OCI-M1 (cell line): ENCODE results near the gene ADRB2.
A peak's percentile ranks its signal among the peaks of the same experiment; 100 is the strongest.

Experiments used
- DNase-seq: peaks from one replicate; lab custom pipeline; 2025; lab: John Stamatoyannopoulos, UW

ADRB2 gene

GRCh38 chr5:148805326-148806290 lies 20.8 kb upstream of the ADRB2 start:
- DNase-seq: peak; percentile 9

GRCh38 chr5:148806520-148806931 lies 19.9 kb upstream of the ADRB2 start:
- no peak for DNase-seq

GRCh38 chr5:148807851-148808250 lies 18.6 kb upstream of the ADRB2 start:
- DNase-seq: peak; percentile 46

GRCh38 chr5:148808864-148809642 lies 17.4 kb upstream of the ADRB2 start:
- peak; percentile 41 for DNase-seq

GRCh38 chr5:148809781-148810524 lies 16.5 kb upstream of the ADRB2 start:
- no peak for DNase-seq

DNA sequence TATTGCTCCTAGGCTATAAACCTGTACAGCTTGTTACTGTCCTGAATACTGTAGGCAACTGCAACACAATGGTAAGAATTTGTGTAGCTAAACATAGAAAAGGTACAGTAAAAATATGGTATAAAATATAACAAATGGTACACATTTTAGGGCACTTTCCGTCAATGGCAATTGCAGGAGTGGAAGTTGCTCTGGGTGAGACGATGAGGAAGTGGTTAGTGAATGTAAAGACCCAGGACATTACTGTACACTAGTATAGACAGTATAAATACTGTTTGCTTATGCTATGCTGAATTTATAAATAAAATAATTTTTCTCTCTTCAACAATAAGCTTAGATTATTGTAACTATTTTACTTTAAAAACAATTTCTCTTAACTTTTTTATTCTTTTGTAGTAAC lies 15.6 kb upstream of the ADRB2 start:
- peak; percentile 7 for DNase-seq

DNA sequence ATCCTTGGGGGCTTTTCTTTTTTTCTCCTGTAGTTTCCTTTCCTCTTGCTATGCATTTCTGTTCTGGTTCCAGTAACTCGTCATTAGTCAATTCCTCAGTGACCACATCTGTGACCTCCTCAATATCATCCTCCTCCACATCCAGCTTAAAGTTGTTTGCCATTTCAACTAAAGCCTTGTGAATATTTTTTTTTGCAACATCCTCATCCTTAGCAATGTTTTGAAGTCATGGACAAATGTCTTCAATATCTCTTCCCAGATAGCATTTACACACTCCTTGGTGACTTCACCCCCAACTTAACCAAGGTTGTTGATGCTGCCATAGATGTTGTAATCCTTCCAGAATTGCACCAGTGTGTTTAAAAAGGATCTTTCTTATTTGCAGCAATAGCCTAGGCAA lies 14.7 kb upstream of the ADRB2 start:
- no peak for DNase-seq

GRCh38 chr5:148815086-148815485 lies 11.3 kb upstream of the ADRB2 start:
- DNase-seq: no peak

- no peak for DNase-seq
Measured at GRCh38 chr5:148815578-148815977, 10.8 kb upstream of the ADRB2 start.

DNA sequence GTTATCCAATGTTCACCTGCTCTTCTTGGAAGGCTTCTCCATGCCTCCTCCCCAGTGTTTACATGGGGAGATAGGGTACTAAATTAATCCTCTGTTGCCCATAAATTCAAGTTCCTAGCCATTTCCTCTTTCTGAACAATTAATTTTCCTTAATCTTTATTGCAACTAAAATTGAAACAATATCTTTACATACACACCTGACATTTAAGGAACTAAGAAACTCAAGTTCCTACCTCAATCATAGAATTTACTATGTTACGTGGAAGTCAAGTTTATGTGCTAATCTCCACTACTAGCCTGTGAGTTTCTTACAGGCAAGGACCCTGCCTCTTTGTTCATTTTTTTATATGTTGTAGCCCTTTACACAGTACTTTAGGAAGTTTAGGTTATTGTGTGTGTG lies 10.1 kb upstream of the ADRB2 start:
- DNase-seq: no peak

GRCh38 chr5:148816782-148817181 lies 9.6 kb upstream of the ADRB2 start:
- DNase-seq: no peak

DNA sequence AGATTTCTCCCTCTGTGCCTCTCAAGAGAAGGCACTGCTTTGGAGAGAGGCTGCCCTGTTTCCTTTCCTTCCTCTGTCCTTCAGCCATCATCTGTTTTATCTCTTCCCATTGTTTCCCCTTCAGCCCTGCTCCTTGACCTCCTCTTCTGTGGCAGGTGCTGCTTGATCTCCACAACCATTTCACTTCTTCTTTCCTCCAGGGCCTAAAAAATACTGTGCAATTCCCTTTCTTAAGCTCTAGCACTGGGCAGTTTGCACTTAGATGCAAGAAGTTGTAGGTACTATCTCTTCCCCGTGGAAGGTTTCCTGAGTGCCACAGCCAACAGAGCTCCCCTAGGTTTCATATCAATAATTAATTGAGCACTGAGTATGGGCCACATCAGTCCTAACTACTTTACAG lies 8.8 kb upstream of the ADRB2 start:
- no peak for DNase-seq

DNA sequence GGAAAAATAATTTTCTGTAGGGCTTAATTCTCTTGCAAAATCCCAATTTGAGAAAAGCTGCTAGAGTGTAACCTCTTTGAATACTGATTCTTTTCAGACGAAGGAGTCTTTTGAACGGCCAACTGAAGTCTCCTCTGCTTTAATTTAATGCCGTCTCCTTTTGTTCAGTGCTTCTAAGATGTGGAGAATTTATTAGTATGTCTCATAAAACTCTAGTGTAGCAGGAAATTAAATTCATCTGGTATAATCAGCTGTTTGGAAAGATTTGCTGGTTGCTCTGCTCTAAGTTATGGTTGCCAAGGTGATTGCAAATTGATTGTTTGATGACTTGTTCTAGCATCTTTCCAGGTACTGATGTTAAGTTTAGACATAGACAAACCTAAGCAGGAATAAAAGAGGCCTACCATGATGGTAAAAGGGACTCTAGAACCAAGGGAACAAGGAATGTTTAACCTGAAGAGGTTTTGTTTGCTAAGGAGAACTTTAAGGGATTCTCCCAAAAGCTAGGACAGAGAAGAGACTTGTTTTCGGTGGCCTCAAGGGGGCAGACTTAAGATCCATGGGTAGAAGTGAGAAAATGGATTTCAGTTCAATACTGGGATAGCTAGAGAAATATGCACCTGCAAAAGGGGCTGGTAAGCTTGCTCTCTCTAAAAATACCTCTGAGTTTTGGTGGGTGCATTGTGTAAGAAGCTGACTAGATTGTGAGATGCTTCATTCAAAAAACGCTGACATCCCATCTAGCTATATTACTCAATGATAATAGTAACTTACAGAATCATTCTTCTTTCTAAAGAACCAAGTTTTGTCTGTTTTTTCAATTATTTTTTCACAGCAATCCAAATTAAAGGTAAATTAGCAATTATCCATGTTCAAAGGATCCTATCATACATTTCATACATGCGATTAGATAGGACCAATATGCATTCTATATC lies 5.7 kb upstream of the ADRB2 start:
- DNase-seq: peak; percentile 14

- DNase-seq: no peak
Measured at GRCh38 chr5:148823871-148824270, 2.5 kb upstream of the ADRB2 start.

GRCh38 chr5:148825716-148826052 lies 727 bp upstream of the ADRB2 start:
- no peak for DNase-seq

DNA sequence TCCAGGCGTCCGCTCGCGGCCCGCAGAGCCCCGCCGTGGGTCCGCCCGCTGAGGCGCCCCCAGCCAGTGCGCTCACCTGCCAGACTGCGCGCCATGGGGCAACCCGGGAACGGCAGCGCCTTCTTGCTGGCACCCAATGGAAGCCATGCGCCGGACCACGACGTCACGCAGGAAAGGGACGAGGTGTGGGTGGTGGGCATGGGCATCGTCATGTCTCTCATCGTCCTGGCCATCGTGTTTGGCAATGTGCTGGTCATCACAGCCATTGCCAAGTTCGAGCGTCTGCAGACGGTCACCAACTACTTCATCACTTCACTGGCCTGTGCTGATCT lies 294 bp downstream of the ADRB2 start:
- DNase-seq: no peak

DNA sequence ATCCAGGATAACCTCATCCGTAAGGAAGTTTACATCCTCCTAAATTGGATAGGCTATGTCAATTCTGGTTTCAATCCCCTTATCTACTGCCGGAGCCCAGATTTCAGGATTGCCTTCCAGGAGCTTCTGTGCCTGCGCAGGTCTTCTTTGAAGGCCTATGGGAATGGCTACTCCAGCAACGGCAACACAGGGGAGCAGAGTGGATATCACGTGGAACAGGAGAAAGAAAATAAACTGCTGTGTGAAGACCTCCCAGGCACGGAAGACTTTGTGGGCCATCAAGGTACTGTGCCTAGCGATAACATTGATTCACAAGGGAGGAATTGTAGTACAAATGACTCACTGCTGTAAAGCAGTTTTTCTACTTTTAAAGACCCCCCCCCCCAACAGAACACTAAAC lies 1.3 kb downstream of the ADRB2 start:
- no peak for DNase-seq

DNA sequence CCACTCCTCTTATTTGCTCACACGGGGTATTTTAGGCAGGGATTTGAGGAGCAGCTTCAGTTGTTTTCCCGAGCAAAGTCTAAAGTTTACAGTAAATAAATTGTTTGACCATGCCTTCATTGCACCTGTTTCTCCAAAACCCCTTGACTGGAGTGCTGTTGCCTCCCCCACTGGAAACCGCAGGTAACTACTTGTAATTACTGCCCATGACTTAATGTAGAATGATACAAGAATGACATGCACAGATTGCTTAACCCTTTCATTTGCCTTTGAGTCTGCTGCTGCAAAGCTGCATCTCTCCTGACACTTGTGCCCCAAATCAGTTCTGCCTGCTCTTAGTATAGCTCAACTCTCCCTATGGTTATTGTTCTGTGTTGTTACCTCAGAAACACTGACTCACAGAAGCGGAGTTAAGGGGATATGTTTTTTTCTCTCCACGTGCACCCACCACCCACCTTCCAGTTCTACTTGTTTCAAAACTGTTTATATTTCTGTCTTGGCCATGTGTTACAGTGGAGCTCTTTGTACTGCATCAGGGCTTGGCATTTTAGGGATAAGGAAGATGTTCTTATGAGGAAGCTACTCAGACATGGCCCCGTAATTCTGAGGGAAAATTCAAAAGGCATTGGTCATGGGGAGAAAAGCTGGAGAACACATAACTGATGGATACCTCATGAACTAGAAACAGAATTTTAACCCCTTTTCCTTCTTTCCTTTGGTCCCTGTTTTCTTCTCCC lies 2.3 kb downstream of the ADRB2 start:
- DNase-seq: no peak

GRCh38 chr5:148829248-148829594 lies 2.8 kb downstream of the ADRB2 start:
- no peak for DNase-seq

- no peak for DNase-seq
Measured at GRCh38 chr5:148829734-148830133, 3.3 kb downstream of the ADRB2 start.

- no peak for DNase-seq
Measured at GRCh38 chr5:148830211-148830610, 3.8 kb downstream of the ADRB2 start.
